Natural killer cell (primary cell): ENCODE measurements around the gene CHD2. TPM values are rescaled to one million over a fixed set of nuclear protein-coding genes. Genes with fewer than 3 reads are reported as not detected.
"Not testable (repeated sequence)": the region's sequence is repeated elsewhere in the genome, so short reads cannot be mapped to it uniquely, and the experiment has no call there.

Experiments used
- ATAC-seq, 3 donors: fragments of 150-1000 bp in 2 of 3; fragments of 200-7000 bp in 1 of 3; cut with Tn5 transposase; 1 replicate in 1 of 3; 2 replicates in 2 of 3; pipeline ENCODE4 v1.10.0; 2021; ENCODE audit warnings: mild to moderate bottlenecking in 2 of 3, moderate library complexity in 2 of 3
- DNase-seq, 2 donors: peaks; one replicate each; pipeline versions ENCODE4 v3.0.0 to v3.0.0-alpha.2; 2013 to 2021; ENCODE audit warnings: mixed read lengths in 1 of 2
- H3K27ac ChIP-seq: one replicate; pipeline ENCODE4 v1.5.1; 2013; ENCODE audit warnings: mild to moderate bottlenecking, low read length
- H3K27me3 ChIP-seq: one replicate; pipeline ENCODE4 v1.6.1; 2013; ENCODE audit warnings: low read length; ENCODE audit not compliant: control insufficient read depth, insufficient read depth
- H3K36me3 ChIP-seq: one replicate; pipeline ENCODE4 v1.6.1; 2013; ENCODE audit warnings: low read length; ENCODE audit not compliant: control insufficient read depth, insufficient read depth
- H3K4me1 ChIP-seq: one replicate; pipeline ENCODE4 v1.6.1; 2013; ENCODE audit warnings: low read length; ENCODE audit not compliant: control insufficient read depth, insufficient read depth
- H3K4me3 ChIP-seq: one replicate; pipeline ENCODE4 v1.5.1; 2013; ENCODE audit warnings: low read length
- H3K9me3 ChIP-seq: one replicate; pipeline ENCODE4 v1.6.1; 2013; ENCODE audit warnings: low read length; ENCODE audit not compliant: control insufficient read depth, insufficient read depth
- H3K27ac Mint-ChIP-seq, 2 donors: one replicate each; pipeline ENCODE4 v1.8.0; 2022; ENCODE audit warnings: mild to moderate bottlenecking in 2 of 2, mixed read lengths in 2 of 2, moderate library complexity in 1 of 2
- H3K27me3 Mint-ChIP-seq, 2 donors: one replicate each; pipeline ENCODE4 v1.8.0; 2022; ENCODE audit warnings: low read depth in 2 of 2, mixed read lengths in 2 of 2
- H3K36me3 Mint-ChIP-seq: one replicate; pipeline ENCODE4 v1.8.0; 2022; ENCODE audit warnings: mixed read lengths
- H3K4me1 Mint-ChIP-seq, 2 donors: one replicate each; pipeline ENCODE4 v1.8.0; 2022; ENCODE audit warnings: mixed read lengths in 2 of 2
- H3K4me3 Mint-ChIP-seq: one replicate; pipeline ENCODE4 v1.8.0; 2022; ENCODE audit warnings: mild to moderate bottlenecking, moderate library complexity, mixed read lengths
- H3K9me3 Mint-ChIP-seq, 2 donors: one replicate each; pipeline ENCODE4 v1.8.0; 2022; ENCODE audit warnings: mixed read lengths in 2 of 2
- WGBS: methylation state at CpG from one replicate; pipeline ENCODE4 v1.1.7; 2013; ENCODE audit warnings: missing lambda C conversion rate; ENCODE audit not compliant: insufficient coverage; 5-methylcytosine and 5-hydroxymethylcytosine counted together
- intact Hi-C: fragments of 100-400 bp; cut with micrococcal nuclease; formaldehyde crosslinking; loops from one replicate; pipeline ENCODE4 v1.14.2; 2022
- total RNA-seq, 4 donors: library from RNA; stranded (reverse); fragments of 120-200 nt in 1 of 4; gene quantifications; one replicate each; pipeline versions ENCODE4 v1.2.3 to v1.2.4, GENCODE V29; 2013 to 2022
- TF ChIP-seq, protein P1 (sequence below): fragments of 200-600 bp; IDR thresholded peaks from one replicate; pipeline ENCODE4 v1.8.0; 2022; ENCODE audit warnings: antibody characterized with exemption

The CHD2 gene
- total RNA-seq, 3 donors from 2014 or later (not counting 1 experiment from before 2014, with no cell fraction given), result 418 to 449 (median 441) TPM

DNA sequence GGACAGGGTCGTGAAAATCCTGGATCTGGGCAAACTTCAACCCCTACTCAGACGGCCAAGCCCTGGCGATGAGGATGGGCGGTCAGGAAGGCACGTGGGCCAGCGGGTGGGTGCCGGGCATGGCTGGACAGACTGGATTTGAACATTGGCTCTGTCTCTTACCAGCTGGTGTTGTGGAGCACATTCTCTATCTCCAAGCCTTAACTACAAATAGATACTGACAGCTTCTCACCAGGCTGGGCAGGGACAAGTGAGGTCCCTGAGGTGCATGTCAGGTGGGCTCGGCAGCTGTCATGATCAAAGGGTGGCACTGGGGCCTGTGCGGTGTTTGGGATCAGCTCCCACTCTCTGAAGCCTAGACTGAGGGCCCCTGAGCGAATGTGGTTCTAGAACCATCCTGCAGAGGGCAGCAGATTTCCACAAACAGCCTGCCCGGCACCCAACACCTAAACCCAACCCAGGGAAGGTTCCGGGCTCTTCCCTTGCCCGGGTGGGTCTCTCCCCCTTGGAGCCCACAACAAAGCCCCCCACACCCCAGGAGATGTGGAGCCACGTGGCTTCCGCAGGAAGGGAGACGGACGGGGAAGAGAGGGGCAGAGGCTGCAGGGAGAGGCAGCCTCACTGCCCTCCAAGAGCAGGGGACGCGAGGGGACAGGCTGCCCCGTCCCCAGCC, 130.4 kb downstream of the CHD2 start:
- Histone ChIP-seq H3K27ac (no peak overlapping the region), H3K4me1 (peaks cover 28% of the 10 kb centered on the region)

DNA sequence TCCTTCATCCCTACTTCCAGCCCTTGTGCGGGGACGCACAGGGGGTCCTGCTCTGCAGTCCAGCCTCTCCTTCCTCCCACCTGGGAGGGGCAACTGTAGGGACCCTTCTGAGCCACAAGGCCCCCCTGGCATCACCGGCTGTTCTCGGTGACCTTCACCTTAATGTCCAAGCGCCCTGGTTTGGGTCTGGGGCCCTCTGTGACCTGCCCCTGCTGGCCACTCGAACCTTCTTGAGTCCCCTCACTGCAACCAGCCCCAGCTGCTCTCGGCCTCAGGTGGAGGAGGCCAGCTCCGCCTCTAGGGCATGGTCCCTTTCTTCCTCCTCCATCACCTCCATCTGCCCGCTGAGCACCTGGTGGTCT, 131.0 kb downstream of the CHD2 start:
- Histone ChIP-seq H3K27me3 (no peaks in the 10 kb centered on the region), H3K27ac (no peak overlapping the region), H3K4me3 (no peak overlapping the region), H3K4me1 (peaks cover 30% of the 10 kb centered on the region), H3K36me3 (peaks cover 12% of the 10 kb centered on the region), H3K9me3 (no peaks in the 10 kb centered on the region)
- intact Hi-C loops, result no loop called here
- 77% methylated on average over 9 of the region's 9 CpGs for WGBS
- H3K27ac Mint-ChIP-seq, result peak overlapping the region in 1 of 2 donors; percentile 59
- H3K9me3 Mint-ChIP-seq, result no peaks in the 10 kb centered on the region
- no peaks in the 10 kb centered on the region for H3K36me3 Mint-ChIP-seq
- DNase-seq (no peak), ATAC-seq (no peak)
- peaks cover 2 to 4% of the 10 kb centered on the region in 2 donors for H3K27me3 Mint-ChIP-seq
- no peak overlapping the region for H3K4me3 Mint-ChIP-seq
- TF ChIP-seq, protein P1, sequence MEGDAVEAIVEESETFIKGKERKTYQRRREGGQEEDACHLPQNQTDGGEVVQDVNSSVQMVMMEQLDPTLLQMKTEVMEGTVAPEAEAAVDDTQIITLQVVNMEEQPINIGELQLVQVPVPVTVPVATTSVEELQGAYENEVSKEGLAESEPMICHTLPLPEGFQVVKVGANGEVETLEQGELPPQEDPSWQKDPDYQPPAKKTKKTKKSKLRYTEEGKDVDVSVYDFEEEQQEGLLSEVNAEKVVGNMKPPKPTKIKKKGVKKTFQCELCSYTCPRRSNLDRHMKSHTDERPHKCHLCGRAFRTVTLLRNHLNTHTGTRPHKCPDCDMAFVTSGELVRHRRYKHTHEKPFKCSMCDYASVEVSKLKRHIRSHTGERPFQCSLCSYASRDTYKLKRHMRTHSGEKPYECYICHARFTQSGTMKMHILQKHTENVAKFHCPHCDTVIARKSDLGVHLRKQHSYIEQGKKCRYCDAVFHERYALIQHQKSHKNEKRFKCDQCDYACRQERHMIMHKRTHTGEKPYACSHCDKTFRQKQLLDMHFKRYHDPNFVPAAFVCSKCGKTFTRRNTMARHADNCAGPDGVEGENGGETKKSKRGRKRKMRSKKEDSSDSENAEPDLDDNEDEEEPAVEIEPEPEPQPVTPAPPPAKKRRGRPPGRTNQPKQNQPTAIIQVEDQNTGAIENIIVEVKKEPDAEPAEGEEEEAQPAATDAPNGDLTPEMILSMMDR, result no peak
- peaks cover 17 to 36% of the 10 kb centered on the region in 2 donors for H3K4me1 Mint-ChIP-seq

More for the DNA sequence above, 130.4 kb downstream of the CHD2 start:
- TF ChIP-seq, protein P1, result peak; percentile 81
- Mint-ChIP-seq H3K9me3 (no peaks in the 10 kb centered on the region), H3K4me1 (peaks cover 18 to 37% of the 10 kb centered on the region in 2 donors), H3K4me3 (no peak overlapping the region), H3K27me3 (no peaks in the 10 kb centered on the region), H3K36me3 (no peaks in the 10 kb centered on the region), H3K27ac (peak overlapping the region; percentile 59 to 86)
- H3K27me3 ChIP-seq, result no peaks in the 10 kb centered on the region
- no peaks in the 10 kb centered on the region for H3K9me3 ChIP-seq
- WGBS, result 48% methylated on average over 15 of the region's 20 CpGs
- intact Hi-C loops, result loop anchor here (1.0 kb wide), 1 partner anchor 1090 kb away; no protein-coding TSS in a partner anchor
- no peak overlapping the region for H3K4me3 ChIP-seq
- H3K36me3 ChIP-seq, result peaks cover 14% of the 10 kb centered on the region
- DNase-seq (peak; percentile 65 to 85), ATAC-seq (peak; percentile 84 to 96 (median 90))

DNA sequence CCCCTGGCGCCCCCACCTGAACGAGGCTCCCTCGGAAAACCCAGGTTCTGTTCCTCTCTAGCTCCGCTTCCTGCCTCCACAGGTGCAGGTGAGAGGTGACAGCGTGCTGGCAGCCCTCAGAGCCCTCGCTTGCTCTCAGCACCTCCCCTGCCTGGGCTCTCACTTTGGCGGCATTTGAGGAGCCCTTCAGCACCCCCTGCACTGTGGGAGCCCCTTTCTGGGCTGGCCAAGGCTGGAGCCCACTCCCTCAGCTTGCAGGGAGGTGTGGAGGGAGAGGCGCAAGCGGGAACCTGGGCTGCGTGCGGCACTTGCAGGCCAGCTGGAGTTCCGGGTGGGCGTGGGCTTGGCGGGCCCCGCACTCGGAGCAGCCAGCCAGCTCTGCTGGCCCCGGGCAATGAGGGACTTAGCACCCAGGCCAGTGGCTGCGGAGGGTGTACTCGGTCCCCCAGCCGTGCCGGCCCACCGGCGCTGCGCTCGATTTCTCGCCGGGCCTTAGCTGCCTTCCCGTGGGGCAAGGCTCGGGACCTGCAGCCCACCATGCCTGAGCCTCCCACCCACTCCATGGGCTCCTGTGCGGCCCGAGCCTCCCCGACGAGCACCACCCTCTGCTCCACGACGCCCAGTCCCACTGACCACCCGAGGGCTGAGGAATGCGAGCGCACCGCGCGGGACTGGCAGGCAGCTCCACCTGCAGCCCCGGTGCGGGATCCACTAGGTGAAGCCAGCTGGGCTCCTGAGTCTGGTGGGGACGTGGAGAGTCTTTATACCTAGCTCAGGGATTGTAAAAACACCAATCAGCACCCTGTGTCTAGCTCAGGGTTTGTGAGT, 131.6 kb downstream of the CHD2 start:
- ATAC-seq, H3K27me3 ChIP-seq, H3K9me3 ChIP-seq, intact Hi-C loops, H3K36me3 Mint-ChIP-seq, H3K27me3 Mint-ChIP-seq, H3K36me3 ChIP-seq, H3K4me3 Mint-ChIP-seq, H3K4me3 ChIP-seq, H3K27ac ChIP-seq, H3K27ac Mint-ChIP-seq, DNase-seq, H3K9me3 Mint-ChIP-seq: not testable (repeated sequence)
- 94% methylated on average over 43 of the region's 44 CpGs for WGBS
- H3K4me1 ChIP-seq, result peaks cover 27% of the 10 kb centered on the region
- peaks cover 12 to 31% of the 10 kb centered on the region in 2 donors for H3K4me1 Mint-ChIP-seq

DNA sequence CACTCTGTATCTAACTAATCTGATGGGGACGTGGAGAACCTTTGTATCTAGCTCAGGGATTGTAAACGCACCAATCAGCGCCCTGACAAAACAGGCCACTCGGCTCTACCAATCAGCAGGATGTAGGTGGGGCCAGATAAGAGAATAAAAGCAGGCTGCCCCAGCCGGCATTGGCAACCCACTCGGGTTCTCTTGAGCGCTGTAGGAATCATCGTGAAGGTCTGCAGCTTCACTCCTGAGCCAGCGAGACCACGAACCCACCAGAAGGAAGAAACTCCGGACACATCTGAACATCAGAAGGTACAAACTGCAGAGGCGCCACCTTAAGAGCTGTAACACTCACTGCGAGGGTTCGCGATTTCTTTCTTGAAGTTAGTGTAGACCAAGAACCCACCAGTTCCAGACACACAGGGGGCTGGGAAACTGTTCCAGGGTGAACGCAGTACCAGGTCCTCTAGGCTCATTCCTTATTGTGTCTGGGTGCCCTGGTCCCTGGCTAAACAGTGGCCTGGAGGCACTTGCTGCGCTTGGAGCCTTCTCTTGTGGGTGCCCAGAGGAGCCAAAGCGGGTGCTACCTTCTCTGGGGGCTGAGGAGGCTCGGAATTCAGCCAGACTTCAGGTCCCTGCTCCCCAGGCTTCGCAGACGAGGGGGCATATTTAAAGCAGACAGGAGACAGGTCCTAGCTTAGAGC, 132.5 kb downstream of the CHD2 start:
- H3K9me3 Mint-ChIP-seq, H3K27ac ChIP-seq, H3K27me3 Mint-ChIP-seq, H3K4me3 Mint-ChIP-seq, H3K9me3 ChIP-seq, intact Hi-C loops, H3K36me3 ChIP-seq, H3K4me3 ChIP-seq, DNase-seq, H3K36me3 Mint-ChIP-seq, H3K27me3 ChIP-seq, ATAC-seq, H3K27ac Mint-ChIP-seq: not testable (repeated sequence)
- peaks cover 27% of the 10 kb centered on the region for H3K4me1 ChIP-seq
- WGBS, result 88% methylated on average over 21 of the region's 21 CpGs
- peaks cover 11 to 28% of the 10 kb centered on the region in 2 donors for H3K4me1 Mint-ChIP-seq
